ENCODE results near the gene PLA2G5.

DNA sequence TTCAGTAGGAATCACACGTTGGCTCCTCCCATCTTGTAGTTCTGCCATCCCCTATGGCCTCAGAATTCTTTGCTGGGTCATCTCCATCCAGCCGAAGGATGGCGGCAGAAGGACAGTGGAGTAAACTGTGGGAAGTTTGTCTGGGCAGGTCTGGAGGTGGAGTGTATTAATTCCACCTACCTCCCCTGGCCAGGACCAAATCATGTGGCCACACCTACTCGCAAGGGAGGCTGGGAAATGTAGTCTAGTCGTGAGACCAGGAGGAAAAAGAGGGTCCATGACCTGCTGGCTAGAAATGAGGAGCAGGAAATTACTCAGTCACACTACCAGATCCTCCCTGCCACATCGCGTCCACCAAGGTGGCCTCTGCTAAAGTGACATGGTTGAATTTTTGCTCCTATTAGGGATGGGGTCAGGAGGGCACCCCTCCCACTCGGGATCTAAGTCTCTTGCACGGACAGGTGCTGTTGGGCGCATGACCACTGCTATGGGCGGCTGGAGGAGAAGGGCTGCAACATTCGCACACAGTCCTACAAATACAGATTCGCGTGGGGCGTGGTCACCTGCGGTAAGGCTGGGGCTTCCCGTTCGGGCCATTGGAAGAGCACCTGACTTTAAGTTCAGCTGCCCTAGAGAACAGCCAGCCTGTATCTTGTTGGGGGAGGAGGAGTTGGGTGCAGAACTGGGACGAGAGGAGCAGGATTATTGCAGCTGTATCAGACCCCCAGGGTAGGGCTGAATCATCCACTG, 19.5 kb downstream of the PLA2G5 start:
- no peak for TF ChIP-seq GATA3 (IDR thresholded peaks at IDR 0.05; ENCODE audit: low read depth, low read length)
- TF ChIP-seq GATA2 (IDR thresholded peaks at IDR 0.05; ENCODE audit: low read depth, low read length) = no peak
